Testis (tissue), 3 donors: ENCODE measurements around the gene PHRF1. TPM values are rescaled to one million over a fixed set of nuclear protein-coding genes. Genes with fewer than 3 reads are reported as not detected.

Source experiments
- DNase-seq: peaks from one replicate; pipeline ENCODE4 v3.0.0-alpha.2; 2019
- H3K27ac ChIP-seq, 2 donors: fragments of 200-600 bp; sonication (generic); one replicate each; pipeline ENCODE4 v1.5.1; 2019
- H3K27me3 ChIP-seq: fragments of 200-600 bp; sonication (generic); one replicate; pipeline ENCODE4 v1.5.1; 2019
- H3K36me3 ChIP-seq: fragments of 200-600 bp; sonication (generic); one replicate; pipeline ENCODE4 v1.5.1; 2017; ENCODE audit warnings: low read depth; ENCODE audit errors: missing control alignments
- H3K4me1 ChIP-seq: fragments of 200-600 bp; sonication (generic); one replicate; pipeline ENCODE4 v1.5.1; 2019
- H3K4me3 ChIP-seq, 2 donors: fragments of 200-600 bp; sonication (generic); one replicate each; pipeline ENCODE4 v1.5.1; 2017 to 2019
- H3K9me3 ChIP-seq: fragments of 200-600 bp; sonication (generic); one replicate; pipeline ENCODE4 v1.5.1; 2017
- POLR2A ChIP-seq: fragments of 450-650 bp; IDR thresholded peaks from one replicate; pipeline ENCODE4 v1.6.1; 2017; ENCODE audit warnings: antibody characterized with exemption, mild to moderate bottlenecking, moderate library complexity
- WGBS, 2 donors: methylation state at CpG; one replicate each; pipeline ENCODE4 v1.1.5; 2018; 5-methylcytosine and 5-hydroxymethylcytosine counted together
- intact Hi-C: fragments of 100-400 bp; cut with DNase I; formaldehyde crosslinking; loops from one replicate; pipeline ENCODE4 v1.15.1; 2023; ENCODE audit warnings: low total_unique reads
- polyA plus RNA-seq: library from polyadenylated mRNA; stranded (reverse); fragments of 350-450 nt; fragmentation: Illumina TruSeq; extraction: RNeasy Lipid Tissue Mini Kit (QIAGEN cat#74804); gene quantifications from one replicate; pipeline ENCODE4 v1.2.3, GENCODE V29; 2014; ENCODE audit warnings: low read depth, low replicate concordance; ENCODE audit not compliant: insufficient read depth
- total RNA-seq, 2 donors: library from RNA; depleted of rRNA; stranded (reverse); fragments of >200 nt; gene quantifications; one replicate each; pipeline ENCODE4 v1.2.3, GENCODE V29; 2016
- TF ChIP-seq, protein P1 (sequence below), 3 experiments: fragments of 450-650 bp in 2 of 3; fragments of 200-600 bp in 1 of 3; sonication (generic) in 1 of 3; IDR thresholded peaks; one replicate each; pipeline ENCODE4 v1.5.1; 2016 to 2019; ENCODE audit warnings: antibody characterized with exemption in 3 of 3, mild to moderate bottlenecking in 2 of 3, moderate library complexity in 1 of 3

Gene PHRF1
- total and polyA plus RNA-seq, 3 donors from 2014 or later = 30.2 to 74.4 (median 62.9) TPM

DNA sequence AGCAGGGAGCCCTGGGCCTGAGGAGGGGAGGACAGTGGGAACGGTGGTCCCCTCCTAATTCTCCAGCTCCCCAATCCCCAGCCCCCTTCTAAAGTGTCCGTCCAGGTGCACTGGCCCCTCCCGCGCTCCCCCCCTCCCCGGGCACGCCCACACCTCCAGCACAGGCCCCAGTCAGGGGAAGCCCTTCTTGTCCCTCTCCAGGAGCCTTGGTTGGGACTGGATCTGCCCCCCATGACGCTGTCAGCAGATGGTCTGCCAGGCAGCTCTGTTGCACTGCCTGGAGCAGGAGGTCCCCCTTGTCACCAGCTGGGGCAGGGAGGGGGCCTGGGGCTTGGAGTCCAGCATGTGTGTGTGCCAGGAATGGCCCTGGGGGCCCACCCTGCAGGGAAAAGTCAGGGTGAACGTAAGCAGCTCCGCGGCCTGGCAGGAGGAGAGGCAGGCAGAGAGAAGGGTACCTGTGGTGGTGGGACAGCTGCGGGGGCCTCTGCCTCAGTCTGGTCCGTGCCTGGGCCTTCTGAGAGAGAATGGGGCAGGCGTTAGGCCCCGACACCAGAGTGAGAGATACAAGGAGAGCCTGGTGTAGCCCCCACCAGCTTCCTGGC, 37.9 kb downstream of the PHRF1 start:
- no peaks in the 10 kb centered on the region for H3K27me3 ChIP-seq
- intact Hi-C loops = no loop called here
- peak overlapping the region; percentile 30 to 81 for H3K27ac ChIP-seq
- H3K36me3 ChIP-seq = no peaks in the 10 kb centered on the region
- 62 to 66% methylated on average over 6 to 14 of the region's 14 CpGs for WGBS, 2 donors
- DNase-seq = no peak
- H3K9me3 ChIP-seq = no peaks in the 10 kb centered on the region
- H3K4me1 ChIP-seq = peaks cover 25% of the 10 kb centered on the region
- no peak for TF ChIP-seq POLR2A
- TF ChIP-seq, protein P1, sequence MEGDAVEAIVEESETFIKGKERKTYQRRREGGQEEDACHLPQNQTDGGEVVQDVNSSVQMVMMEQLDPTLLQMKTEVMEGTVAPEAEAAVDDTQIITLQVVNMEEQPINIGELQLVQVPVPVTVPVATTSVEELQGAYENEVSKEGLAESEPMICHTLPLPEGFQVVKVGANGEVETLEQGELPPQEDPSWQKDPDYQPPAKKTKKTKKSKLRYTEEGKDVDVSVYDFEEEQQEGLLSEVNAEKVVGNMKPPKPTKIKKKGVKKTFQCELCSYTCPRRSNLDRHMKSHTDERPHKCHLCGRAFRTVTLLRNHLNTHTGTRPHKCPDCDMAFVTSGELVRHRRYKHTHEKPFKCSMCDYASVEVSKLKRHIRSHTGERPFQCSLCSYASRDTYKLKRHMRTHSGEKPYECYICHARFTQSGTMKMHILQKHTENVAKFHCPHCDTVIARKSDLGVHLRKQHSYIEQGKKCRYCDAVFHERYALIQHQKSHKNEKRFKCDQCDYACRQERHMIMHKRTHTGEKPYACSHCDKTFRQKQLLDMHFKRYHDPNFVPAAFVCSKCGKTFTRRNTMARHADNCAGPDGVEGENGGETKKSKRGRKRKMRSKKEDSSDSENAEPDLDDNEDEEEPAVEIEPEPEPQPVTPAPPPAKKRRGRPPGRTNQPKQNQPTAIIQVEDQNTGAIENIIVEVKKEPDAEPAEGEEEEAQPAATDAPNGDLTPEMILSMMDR (IDR thresholded peaks at IDR 0.05) = no peak
- peak overlapping the region in 1 of 2 donors; percentile 80 for H3K4me3 ChIP-seq

DNA sequence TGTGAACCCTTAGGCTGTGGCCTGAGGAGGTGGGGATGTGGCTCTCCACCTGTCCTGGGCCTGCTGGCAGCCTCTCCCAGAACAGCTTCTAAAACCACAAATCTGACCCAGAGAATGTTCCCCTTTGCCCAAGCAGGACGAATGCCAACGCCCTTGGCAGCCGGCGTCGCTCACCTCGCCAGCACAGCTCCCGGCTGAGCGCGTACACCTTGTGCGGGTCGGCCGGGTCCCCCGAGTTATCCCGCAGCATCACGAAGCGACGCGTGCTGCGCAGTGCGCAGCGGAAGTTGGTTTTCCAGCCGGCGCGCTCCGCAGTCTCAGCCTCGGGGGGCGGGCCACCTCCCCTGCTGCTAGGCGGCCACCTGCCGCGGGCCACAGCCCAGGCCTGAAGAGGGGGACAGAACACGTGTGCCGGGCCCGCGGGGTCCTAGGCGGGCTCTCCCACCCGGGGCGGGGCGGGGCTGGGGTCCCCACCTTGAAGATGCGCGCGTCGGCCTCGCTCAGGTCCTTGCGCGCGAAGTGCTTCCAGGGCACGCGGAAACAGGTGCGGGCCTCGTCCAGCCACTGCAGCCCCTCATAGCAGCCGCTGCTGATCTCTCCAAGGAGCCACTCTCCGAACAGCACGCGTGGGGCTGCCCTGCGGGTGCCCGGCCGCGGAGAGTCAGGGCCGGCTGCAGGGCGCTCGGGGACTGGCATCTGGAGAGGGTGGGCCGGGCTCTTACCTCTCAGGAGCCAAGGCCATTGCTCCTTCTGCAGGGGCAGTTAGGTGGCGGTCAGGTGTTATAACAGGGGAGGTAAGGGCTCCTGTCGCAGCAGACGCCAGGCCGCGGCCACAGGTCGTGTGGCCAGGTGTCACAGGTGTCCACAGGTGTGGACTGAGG, 38.6 kb downstream of the PHRF1 start:
- H3K4me3 ChIP-seq = peak overlapping the region; percentile 55 to 80
- H3K27me3 ChIP-seq = no peaks in the 10 kb centered on the region
- H3K36me3 ChIP-seq = no peaks in the 10 kb centered on the region
- no peak for TF ChIP-seq POLR2A
- TF ChIP-seq, protein P1 (IDR thresholded peaks at IDR 0.05) = no peak
- DNase-seq = no peak
- WGBS, 2 donors = 55 to 64% methylated on average over 20 to 67 of the region's 68 CpGs
- H3K4me1 ChIP-seq = peaks cover 25% of the 10 kb centered on the region
- H3K27ac ChIP-seq = peak overlapping the region; percentile 81 to 89
- intact Hi-C loops = no loop called here
- H3K9me3 ChIP-seq = no peaks in the 10 kb centered on the region

DNA sequence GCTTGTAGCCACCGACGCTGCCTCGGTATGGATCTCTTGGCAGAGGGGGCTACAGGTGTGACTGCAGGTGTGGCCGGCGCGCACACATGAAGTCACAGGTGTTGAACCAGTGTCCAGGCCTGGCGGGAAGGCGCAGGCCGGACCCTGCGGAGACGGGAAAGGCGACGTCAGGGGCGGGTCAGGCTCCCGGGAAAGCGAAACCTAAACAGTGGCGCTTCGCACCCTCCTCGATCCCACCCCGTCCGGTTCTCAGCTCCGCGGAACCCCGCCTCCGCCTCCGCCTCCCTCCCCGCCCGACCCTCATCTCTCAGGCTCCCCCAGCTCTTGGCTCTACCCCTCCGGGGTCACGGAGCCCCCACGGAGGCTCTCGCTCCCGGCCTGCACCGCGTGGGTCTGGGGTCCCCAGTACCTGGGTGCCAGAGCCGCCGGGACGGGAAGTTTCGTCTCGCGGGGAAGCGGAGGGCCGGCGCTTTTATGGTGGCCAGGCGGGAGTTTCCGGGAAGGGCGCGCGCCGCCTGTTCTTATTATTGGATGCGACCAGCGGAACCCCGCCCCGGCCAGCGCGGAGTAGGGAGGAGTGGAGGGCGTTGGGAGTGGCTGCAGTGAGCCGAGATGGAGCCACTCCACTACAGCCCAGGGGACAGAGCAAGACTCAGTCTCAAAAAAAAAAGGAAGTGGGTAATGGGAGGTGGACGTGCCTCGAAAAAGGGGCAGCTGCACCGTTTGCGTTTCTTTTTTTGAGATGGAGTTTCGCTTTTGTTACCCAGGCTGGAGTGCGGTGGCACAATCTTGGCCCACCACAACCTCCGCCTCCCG, 39.4 kb downstream of the PHRF1 start, which contains the start of gene IRF7:
Gene IRF7 (minus strand): TSS at position 447 of the 816 bp plus-strand sequence. CDS start 586 bp downstream, outside the sequence.
- Histone ChIP-seq H3K36me3 (no peaks in the 10 kb centered on the region), H3K27me3 (no peaks in the 10 kb centered on the region), H3K4me3 (peak within 1 kb of the TSS; percentile 55 to 80), H3K27ac (peak within 1 kb of the TSS; percentile 81 to 89), H3K4me1 (peaks cover 25% of the 10 kb centered on the region), H3K9me3 (no peaks in the 10 kb centered on the region)
- peak; percentile 96 for DNase-seq
- TF ChIP-seq, protein P1 (IDR thresholded peaks at IDR 0.05) = no peak
- TF ChIP-seq POLR2A = no peak
- 10 to 15% methylated on average over 46 to 49 of the region's 66 CpGs for WGBS, 2 donors
- intact Hi-C loops = no loop called here

DNA sequence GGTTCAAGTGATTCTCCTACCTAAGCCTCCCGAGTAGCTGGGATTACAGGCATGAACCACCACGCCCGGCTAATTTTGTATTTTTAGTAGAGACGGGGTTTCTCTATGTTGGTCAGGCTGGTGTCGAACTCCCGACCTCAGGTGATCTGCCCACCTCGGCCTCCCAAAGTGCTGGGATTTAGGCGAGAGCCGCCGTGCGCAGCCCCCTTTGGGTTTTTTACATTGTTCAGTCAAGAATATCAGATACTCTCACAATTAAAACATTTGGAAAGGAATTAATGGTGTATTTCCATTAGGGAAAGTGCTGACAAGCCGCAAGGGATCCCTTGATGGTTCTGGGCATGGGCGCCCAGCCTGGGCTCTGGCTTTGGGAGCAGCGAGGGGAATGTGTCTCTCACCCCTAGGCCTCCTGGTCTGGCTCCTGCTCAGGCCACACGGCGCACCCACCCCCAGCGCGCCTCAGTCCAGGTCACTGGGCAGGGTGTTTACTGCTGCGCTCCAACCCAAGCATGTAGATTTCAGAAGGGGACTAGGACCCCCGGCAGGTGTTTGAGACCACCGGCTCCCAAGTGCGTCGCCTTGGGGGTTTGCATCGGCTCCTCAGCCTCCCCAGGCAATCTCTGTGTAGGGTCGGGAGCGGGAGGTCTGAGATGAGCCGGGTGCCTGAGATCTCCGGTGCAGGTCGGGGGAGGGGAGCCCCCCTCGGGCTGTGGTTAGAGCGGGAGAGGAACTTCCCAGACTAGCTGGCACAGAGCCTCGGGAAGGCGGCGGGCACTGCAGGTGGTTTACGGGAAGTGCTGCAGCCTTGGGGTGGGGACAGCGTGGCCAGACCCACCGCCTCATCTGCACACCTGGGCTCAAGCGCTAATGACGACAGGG, 40.3 kb downstream of the PHRF1 start:
- no peak for DNase-seq
- H3K4me3 ChIP-seq = peak overlapping the region in 1 of 2 donors; percentile 80
- intact Hi-C loops = no loop called here
- H3K27me3 ChIP-seq = no peaks in the 10 kb centered on the region
- peaks cover 20% of the 10 kb centered on the region for H3K4me1 ChIP-seq
- no peaks in the 10 kb centered on the region for H3K36me3 ChIP-seq
- no peaks in the 10 kb centered on the region for H3K9me3 ChIP-seq
- 73 to 81% methylated on average over 18 to 39 of the region's 39 CpGs for whole genome bisulfite sequencing, 2 donors
- peak overlapping the region; percentile 81 to 89 for H3K27ac ChIP-seq
- TF ChIP-seq POLR2A = no peak
- TF ChIP-seq, protein P1 (IDR thresholded peaks at IDR 0.05) = no peak
